Measurements from ENCODE around the gene CYP1A2. TPM values are rescaled to one million over a fixed set of nuclear protein-coding genes. Genes with fewer than 3 reads are reported as not detected.

CYP1A2 gene
- total RNA-seq, 2 experiments from 2014 or later, result not detected

DNA sequence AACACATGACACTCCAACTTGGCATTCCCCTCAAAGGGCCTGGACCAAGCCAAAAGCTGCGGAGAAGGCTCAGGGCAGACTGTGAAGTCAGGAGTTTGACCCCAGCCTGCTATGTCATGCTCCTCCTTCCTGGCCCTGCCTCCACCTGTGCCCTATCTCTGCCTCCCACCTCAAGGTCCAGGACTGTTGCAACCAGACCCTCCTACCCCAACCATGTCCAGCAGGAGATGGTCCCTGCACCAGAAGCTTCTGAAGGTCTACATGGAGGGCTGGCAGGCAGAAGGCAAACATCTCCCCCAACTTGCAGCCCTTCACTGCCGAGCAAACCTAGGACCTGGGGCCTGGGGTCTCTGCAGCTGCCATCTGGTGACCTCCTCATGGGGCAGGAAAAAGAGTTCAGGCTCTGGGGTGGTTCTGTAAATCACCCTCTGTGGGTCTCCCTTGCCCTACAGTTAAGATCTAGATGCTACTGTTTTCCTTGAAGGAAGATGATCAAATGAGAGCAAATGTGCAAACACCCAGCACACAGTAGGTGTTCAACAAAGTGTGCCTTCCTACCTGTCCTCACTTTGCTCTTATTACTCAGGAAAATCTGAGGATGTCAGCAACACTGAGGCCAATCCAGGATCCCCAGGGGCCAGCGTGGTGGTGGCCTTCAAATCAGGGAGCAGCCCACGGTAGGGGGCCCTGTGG lies 21.7 kb downstream of the CYP1A2 start:
- ChIA-PET POLR2A (interaction anchor here (0.6 to 1.2 kb wide), 4 partner anchors 10 to 136 kb away, joined by 3 to 4 read pairs (median 4); partner anchors contain the start of gene FAM219B), CTCF (interaction anchor here (0.6 to 27.2 kb wide), 32 partner anchors 9 to 397 kb away, joined by 3 to 914 read pairs (median 5); partner anchors contain the start of genes CPLX3, CSK, CYP1A2 and FAM219B)

DNA sequence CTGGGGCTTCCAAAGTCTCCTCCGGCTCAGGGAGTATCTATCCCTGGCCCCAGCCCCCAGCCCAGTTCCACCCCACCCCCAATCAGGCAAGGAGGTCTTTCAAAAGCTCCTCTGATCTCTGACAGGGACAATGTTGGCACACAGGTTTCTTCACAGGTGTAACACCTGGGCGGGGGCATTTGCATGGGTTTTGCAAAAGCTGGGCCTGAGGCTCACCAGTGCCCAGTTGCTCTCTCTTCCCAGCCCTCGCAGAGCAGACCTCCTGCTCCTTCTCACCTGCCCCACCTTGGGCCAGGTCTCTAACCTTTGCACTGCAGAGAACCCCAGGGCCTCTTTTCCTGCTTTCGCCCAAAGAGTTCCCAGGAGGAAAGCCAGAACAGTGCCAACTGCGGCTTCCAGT lies 24.7 kb downstream of the CYP1A2 start:
- POLR2A ChIA-PET, result no interaction called here
- CTCF ChIA-PET, result interaction anchor here (0.9 to 27.2 kb wide), 4 partner anchors 19 to 228 kb away, joined by 3 to 914 read pairs (median 150); partner anchors contain the start of gene CSK

DNA sequence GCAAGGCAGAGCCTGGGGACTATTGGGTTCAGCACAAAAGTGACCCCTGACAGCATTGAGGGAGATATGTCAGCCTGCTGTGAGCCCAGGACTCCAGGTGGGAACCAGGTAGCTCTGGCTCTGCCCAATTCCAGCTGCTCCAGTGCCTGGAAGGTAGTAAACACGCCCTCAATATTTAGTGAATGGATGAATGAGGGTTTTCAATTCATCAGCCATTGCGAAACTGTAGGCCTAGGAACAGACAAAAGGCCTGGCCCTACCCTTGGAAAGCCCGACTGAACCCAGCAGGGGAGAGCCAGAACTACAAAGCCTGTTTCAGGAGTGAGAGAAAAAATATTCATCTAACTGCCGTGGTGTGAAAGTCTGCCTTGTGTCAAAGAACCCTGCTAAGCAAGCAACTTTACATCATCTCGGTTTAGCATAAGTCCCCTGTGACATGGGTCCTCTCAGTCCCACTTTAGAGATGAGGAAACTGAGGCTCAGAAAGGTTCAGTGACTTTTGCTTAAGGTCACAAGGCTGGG lies 25.1 kb downstream of the CYP1A2 start:
- CTCF ChIA-PET, result interaction anchor here (0.9 to 27.2 kb wide), 3 partner anchors 19 to 228 kb away, joined by 3 to 914 read pairs (median 259); partner anchors contain the start of gene CSK
- POLR2A ChIA-PET, result interaction anchor here (0.6 kb wide), 1 partner anchor 142 kb away, joined by 8 read pairs; no protein-coding TSS in a partner anchor

DNA sequence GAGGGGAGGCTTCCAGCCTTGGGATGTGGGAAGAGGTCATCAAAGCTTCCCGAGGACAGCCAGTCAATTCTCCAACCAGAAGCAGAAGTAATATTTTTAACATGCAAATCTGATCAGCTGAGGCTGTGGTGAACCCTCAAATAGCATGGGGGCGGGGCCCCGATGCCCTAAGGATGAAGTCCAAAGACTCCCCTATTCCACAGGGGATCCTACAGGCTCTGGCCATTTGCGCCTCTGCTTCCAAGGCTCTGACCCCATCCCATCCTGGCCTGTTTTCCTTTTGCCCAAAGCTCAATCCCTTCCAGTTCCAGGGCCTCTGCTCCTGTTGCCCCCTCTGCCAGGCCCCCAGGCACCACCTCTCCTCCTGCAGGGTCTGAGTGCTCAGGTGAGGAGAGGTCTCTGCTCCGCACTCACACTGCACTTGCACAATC lies 26.5 kb downstream of the CYP1A2 start:
- CTCF ChIA-PET, result interaction anchor here (11.1 to 27.2 kb wide), 2 partner anchors 18 to 139 kb away, joined by 259 to 914 read pairs; partner anchors contain the start of gene CSK
- POLR2A ChIA-PET, result interaction anchor here (3.5 kb wide), 1 partner anchor 12 kb away, joined by 32 read pairs; no protein-coding TSS in a partner anchor

DNA sequence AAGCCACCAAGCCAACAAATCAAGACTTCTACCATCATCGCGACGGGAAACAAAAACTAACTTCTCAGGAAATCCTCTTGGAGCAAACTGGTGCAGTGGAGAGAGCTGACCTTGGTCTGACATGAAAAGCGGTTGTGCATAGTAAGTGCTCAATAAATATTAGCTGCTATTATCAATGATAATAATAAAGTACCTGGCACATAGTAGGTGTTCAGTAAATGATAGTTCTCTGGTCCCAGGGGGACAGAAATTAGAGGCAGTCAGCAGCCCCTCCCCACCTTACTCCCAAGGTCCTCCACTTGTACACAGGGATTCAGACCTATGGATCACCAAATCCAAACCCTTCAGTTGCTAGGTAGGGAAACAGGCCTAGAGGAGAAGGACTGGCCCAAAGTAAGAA lies 27.2 kb downstream of the CYP1A2 start:
- POLR2A ChIA-PET, result interaction anchor here (3.5 kb wide), 1 partner anchor 11 kb away, joined by 32 read pairs; no protein-coding TSS in a partner anchor
- CTCF ChIA-PET, result interaction anchor here (11.1 to 27.2 kb wide), 2 partner anchors 17 to 140 kb away, joined by 259 to 914 read pairs; partner anchors contain the start of gene CSK

DNA sequence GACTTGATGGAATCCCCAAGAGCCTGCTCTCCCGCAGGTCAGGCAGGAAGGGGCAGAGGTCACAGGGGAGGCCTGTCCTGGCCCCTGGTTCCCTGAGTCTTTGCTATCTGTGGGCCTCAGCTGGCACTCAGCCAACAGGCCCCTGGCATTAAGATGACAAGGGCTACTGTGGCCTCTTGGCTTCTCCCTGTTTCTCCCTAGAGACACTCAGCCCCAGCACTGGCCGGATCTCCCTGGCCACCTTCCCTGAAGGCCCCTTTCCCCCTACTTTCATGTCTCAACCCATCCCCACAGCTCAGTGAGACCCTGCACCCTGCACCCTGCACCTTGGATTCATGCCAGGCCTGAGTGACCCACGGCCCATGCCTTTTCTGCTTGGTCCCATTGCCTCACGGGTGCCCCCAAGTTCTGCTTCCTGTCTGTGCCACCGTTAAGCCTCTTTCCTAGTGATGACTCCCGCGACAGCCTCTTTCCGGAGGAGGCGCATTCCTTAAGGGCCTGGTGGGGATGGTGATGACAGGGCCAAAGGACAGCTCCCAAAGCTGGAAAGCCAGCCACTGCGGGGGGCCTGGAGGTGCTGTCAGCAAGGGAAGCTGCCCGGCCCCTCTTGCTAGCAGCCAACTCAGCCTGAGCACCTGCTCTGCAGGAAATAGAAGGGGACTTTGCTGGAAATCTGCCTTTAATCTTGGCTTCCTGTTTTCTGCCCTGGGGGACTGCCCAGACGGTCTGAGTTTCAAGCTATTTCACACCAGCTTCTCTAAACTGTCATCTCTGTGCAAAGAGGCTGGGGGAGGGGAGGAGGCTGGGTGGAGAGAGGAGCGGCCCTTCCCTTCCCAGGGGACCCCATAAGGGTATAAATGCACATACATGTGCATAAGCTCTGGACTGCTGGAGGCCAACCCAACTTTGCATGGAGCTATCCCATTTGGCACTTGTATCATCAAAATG lies 28.4 kb downstream of the CYP1A2 start:
- ChIA-PET POLR2A (interaction anchor here (0.6 to 3.5 kb wide), 5 partner anchors 10 to 231 kb away, joined by 3 to 32 read pairs (median 4); no protein-coding TSS in a partner anchor), CTCF (interaction anchor here (0.7 to 32.0 kb wide), 8 partner anchors 4 to 183 kb away, joined by 3 to 914 read pairs (median 4); partner anchors contain the start of gene CSK)

DNA sequence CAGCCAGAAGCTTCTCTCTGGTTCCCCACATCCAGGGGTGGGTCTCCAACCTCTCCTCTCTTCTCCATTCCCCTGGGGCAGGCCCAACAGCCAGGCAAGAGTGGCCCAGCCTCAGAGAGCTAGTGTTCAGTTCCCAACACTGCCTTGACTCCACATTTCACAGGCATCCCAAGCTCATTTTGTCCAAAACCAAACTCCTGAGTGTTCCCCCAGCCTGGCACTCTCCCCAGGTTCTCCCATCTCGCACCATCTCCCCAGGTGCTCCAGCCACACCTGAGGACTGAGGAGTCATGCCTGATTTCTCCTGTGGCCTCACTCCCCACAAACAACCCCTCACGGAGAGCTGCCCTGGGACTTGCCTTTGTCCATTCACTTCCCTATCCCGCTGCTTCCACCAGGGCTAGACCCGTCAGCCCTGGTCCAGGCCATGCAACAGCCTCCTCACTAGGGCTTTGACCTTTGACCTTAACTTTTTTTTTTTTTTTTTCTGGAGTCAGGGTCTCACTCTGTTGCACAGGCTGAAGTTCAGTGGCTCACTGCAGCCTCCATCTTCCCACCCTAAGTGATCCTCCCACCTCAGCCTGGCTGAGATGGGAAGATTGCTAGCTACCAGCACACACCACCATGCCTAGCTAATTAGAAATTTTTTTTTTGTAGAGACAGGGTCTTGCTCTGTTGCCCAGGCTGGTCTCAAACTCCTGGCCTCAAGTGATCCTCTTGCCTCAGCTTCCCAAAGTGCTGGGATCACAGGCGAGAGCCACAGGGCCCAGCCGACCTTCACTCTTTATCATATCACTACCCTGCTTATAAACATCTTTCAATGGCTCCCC lies 29.3 kb downstream of the CYP1A2 start:
- CTCF ChIA-PET, result interaction anchor here (0.7 to 32.0 kb wide), 10 partner anchors 3 to 402 kb away, joined by 3 to 914 read pairs (median 4); partner anchors contain the start of gene CSK
- POLR2A ChIA-PET, result interaction anchor here (0.7 to 3.5 kb wide), 6 partner anchors 9 to 232 kb away, joined by 3 to 32 read pairs (median 6); no protein-coding TSS in a partner anchor

DNA sequence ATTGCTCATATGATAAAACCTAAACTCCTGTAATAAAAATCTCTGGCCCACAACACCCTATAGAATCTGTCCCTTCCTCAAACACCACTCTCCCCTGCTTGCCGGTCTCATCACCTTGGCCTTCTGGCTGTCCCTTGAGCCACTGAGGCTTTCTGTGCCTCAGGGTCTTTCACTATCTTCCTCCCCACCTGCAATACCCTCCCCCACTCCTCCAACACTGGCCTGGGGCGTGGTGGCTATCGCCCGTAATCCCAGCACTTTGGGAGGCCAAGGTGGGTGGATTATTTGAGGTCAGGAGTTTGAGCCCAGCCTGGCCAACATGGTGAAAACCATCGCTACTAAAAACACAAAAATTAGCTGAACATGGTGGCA lies 29.9 kb downstream of the CYP1A2 start:
- ChIA-PET POLR2A (interaction anchor here (0.7 to 3.5 kb wide), 5 partner anchors 9 to 160 kb away, joined by 4 to 32 read pairs (median 6); no protein-coding TSS in a partner anchor), CTCF (interaction anchor here (0.7 to 32.0 kb wide), 5 partner anchors 2 to 403 kb away, joined by 3 to 914 read pairs (median 3); partner anchors contain the start of gene CSK)

DNA sequence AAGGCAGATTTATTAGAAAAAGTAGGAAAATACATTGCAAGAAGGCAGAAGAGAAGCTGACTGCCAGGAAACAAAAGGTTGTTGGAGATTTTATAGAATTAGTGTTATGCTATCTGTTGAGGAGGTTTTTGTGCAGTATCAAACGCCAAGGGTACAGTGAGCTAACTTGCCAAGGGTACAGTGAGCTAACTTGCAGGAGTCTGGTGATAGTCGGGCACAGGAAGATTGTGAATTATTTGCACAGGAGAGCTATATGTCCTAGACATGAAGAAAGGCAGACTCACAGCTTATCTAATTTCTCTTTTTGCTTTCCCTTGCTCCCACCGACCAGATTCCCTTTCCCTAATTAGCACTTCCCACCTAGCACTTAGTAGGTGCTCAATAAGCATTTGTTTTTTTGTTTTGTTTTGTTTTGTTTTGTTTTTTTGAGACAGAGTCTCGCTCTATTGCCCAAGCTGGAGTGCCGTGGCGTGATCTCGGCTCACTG lies 30.6 kb downstream of the CYP1A2 start:
- CTCF ChIA-PET, result interaction anchor here (0.7 to 32.0 kb wide), 3 partner anchors 1 to 144 kb away, joined by 3 to 914 read pairs (median 914); partner anchors contain the start of gene CSK
- POLR2A ChIA-PET, result interaction anchor here (1.5 to 2.0 kb wide), 2 partner anchors 9 to 10 kb away, joined by 4 to 6 read pairs; no protein-coding TSS in a partner anchor

DNA sequence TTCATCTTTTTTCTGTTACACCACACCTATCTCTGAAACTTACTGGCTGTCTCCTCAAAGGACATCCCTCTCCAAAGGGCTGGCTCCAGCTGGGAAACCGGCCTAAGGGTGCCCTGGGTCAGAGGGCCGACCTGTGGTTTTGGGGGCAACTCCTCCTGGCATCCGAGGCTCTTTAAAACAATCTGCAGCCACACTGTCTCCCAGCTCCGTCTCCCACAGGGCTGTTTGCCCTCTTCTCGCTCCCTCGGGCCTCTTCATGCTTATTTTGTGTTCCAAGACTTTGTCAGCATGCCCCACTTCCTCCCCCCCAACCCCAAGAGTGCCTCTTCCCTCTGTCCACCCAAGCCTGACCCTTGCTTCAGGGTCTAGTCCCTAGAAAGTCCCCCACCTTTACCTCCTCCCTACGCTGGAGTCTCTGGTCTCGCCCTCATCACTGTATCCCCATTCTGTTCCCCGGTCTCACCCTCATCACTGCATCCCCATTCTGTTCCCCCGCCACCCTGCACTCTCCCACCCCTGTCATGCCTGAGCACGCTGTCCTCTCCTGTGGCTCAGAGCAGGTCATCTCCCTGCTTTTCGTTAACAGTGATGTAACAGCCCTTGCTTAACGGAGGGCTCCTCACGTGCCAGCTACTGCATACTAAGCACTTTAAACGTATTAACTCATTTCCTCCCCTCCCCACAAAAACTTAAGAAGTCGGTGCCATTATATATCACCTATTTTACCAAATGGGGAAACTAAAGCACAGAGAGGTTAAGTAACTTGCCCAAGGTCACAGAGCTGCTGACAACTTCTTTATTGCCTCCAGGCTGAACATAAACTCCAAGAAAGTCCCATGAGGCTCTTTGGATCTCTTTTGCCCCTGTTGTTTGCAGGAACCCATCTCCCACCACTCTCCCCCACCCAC lies 32.1 kb downstream of the CYP1A2 start:
- ChIA-PET POLR2A (interaction anchor here (0.6 to 5.2 kb wide), 11 partner anchors 7 to 380 kb away, joined by 3 to 33 read pairs (median 3); partner anchors contain the start of gene ARID3B), CTCF (interaction anchor here (1.1 to 32.0 kb wide), 6 partner anchors 0 to 146 kb away, joined by 3 to 914 read pairs (median 4); partner anchors contain the start of gene CSK)

DNA sequence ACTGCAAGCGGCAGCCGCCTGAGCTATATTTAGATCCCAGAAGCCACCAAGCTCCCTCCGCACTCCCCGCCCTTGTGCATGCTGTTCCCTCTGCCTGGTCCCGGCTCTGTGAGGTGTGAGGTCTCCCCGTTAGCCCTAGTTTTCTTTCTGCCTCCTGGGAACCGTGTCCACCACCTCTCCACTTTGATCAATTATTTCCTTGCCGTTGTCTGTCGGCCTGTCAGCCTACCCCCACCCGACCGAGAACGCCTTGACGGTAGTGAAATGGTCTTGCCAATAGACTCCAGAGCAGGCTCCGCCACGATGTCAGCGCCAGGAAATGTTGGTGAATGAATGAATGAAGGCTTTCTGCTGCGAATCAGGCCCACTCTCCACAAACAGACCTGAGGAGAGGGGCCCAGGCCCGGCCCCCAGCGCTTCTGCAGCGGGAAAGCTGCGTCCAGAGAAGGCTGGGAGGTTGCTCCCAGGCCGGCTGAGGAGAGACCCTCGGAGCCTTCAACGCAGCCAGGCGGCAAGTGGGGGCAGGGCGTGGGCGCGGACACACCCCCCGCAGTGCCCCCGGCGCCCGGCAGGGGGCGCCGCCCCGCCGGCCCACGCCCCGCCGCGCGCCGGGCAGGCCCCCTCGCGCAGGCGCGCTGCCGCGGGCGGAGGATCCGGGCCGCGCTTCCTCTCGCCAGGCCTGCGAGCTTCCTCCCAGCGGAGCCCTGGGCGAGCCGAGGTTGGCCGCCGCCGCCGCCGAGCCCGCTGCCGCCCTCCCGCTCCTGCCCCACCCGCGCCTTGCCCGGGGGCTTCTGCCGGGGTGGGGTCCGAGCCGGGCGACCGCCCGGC lies 33.0 kb downstream of the CYP1A2 start, which contains the start of gene CSK:
CSK (plus strand) TSS at position 650 of the 828 bp plus-strand sequence. CDS start 16,218 bp downstream, outside the sequence.
- ChIA-PET POLR2A (interaction anchor here (0.6 to 5.2 kb wide), 7 partner anchors 10 to 381 kb away, joined by 3 to 33 read pairs (median 3); partner anchors contain the start of gene ARID3B), CTCF (interaction anchor here (1.0 to 32.0 kb wide), 7 partner anchors 1 to 147 kb away, joined by 3 to 914 read pairs (median 3); partner anchors contain the start of gene CSK)

DNA sequence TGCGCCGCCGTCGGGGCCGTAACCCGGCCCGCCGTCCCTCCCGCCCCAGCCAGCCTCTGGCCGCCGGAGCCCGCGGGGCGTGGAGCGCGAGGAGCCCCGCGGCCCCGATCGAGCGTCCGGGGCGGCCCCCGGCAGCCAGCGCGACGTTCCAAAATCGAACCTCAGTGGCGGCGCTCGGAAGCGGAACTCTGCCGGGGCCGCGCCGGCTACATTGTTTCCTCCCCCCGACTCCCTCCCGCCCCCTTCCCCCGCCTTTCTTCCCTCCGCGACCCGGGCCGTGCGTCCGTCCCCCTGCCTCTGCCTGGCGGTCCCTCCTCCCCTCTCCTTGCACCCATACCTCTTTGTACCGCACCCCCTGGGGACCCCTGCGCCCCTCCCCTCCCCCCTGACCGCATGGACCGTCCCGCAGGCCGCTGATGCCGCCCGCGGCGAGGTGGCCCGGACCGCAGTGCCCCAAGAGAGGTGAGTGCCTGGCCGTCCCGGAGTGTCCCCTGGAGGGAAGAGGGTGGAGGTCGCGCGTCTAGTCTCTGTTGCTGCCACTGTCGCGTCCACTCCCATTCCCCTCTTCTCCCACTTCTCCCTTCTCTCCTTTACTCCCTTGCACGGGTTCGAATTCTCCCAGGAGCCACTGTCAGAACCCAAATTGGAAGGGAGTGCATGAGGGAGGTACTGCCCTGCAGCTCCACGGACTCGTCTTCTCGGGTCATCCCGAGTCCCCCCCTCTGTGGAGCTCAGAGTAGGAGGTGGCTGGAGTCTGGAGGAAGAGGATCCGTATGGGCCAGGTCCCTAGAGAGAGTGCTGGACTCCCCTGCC lies 33.8 kb downstream of the CYP1A2 start:
- POLR2A ChIA-PET, result interaction anchor here (1.1 to 5.2 kb wide), 2 partner anchors 11 kb away, joined by 3 to 33 read pairs; no protein-coding TSS in a partner anchor
- CTCF ChIA-PET, result interaction anchor here (1.0 to 32.0 kb wide), 4 partner anchors 2 to 400 kb away, joined by 3 to 914 read pairs (median 460); partner anchors contain the start of gene CSK

DNA sequence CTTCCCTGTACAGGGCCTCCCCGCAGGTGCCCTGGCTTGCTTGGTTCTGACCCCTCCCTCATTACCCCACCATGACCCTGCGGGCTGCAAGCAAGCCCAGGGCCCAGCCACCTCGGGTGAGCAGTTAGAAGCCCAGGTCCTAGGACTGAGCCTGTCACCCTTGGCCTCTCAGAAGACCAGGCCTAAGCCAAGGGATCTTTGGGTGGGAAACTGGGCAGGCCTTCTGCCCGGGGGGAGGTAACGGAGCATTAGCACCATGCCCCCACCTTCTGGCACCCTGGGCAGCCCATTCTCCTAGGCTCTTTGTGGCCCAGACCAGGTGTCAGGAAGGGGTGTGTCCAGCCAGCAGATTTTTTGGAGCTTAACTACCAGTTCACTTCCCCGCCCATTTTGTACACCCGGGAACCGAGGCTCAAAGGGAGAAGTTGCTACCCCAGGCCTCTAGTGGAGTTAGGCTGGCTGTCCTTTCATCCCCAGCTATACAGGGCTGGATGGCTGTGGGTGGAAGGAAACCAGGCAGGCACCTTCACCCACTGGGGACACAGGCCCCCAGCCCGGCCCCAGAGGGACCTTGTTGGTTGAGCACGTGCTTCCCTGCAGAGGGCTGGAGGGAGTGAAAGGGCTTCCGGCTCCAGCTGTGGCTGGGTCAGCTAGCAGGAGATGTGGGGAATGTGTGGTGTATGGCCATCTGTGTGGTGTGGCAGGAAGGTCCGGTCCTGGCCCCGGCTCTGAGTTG lies 34.6 kb downstream of the CYP1A2 start:
- CTCF ChIA-PET, result interaction anchor here (1.1 to 32.0 kb wide), 5 partner anchors 3 to 401 kb away, joined by 5 to 914 read pairs (median 9); partner anchors contain the start of gene CSK
- POLR2A ChIA-PET, result interaction anchor here (1.1 to 5.2 kb wide), 2 partner anchors 10 to 12 kb away, joined by 3 to 33 read pairs; no protein-coding TSS in a partner anchor

Data from activated CD8-positive, alpha-beta memory T cell treated with anti-CD3 and anti-CD28 coated beads for 36 hours (primary cell).